GM12865 (cell line): ENCODE data around the gene RNF44.

Experiments used
- DNase-seq: peaks from one replicate; pipeline ENCODE4 v3.0.0; 2010; ENCODE audit warnings: low read depth
- H3K4me3 ChIP-seq: 2 replicates; pipeline ENCODE4 v1.5.1; 2011; ENCODE audit warnings: mild to moderate bottlenecking, low read depth, low read length, control low read depth
- TF ChIP-seq, protein P1 (sequence below): IDR thresholded peaks from 2 replicates; pipeline ENCODE4 v1.5.1; 2011; ENCODE audit warnings: low read length, control low read depth, low read depth, inconsistent platforms; ENCODE audit not compliant: insufficient read depth; ENCODE audit errors: missing control alignments

Gene RNF44

DNA sequence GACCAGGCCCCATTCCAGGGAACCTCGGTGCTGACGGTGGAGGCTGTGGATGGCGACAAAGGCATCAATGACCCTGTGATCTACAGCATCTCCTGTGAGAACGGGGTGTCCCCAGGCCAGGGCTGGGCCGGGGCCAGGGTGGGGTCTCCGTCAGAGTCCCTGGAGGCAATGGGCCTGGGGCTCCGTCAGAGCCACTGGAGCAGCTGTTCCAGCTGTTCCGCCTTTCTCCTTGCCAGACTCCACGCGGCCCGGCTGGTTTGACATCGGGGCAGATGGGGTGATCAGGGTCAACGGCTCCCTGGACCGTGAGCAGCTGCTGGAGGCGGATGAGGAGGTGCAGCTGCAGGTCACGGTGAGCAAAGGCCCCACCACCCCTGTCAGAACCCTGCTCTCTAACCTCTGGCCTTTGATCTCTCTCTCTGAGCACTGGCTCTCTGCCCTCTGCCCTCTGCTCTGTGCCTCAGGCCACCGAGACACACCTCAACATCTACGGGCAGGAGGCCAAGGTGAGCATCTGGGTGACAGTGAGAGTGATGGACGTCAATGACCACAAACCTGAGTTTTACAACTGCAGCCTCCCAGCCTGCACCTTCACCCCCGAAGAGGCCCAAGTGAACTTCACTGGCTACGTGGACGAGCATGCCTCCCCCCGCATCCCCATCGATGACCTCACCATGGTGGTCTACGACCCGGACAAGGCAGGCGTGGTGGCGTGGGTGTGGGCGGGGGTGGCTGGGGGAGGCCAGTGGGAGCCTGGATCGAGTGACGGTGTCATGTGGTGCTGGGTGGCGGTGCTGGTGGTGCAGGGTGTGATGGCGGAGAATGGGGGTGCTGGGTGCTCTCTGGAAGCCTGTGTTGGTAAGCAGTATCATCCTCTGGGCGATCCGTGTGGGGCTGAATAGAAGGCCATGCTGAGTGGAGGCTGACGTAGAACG is 38.6 kb upstream of the RNF44 start:
- TF ChIP-seq, protein P1, sequence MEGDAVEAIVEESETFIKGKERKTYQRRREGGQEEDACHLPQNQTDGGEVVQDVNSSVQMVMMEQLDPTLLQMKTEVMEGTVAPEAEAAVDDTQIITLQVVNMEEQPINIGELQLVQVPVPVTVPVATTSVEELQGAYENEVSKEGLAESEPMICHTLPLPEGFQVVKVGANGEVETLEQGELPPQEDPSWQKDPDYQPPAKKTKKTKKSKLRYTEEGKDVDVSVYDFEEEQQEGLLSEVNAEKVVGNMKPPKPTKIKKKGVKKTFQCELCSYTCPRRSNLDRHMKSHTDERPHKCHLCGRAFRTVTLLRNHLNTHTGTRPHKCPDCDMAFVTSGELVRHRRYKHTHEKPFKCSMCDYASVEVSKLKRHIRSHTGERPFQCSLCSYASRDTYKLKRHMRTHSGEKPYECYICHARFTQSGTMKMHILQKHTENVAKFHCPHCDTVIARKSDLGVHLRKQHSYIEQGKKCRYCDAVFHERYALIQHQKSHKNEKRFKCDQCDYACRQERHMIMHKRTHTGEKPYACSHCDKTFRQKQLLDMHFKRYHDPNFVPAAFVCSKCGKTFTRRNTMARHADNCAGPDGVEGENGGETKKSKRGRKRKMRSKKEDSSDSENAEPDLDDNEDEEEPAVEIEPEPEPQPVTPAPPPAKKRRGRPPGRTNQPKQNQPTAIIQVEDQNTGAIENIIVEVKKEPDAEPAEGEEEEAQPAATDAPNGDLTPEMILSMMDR: no peak
- DNase-seq: no peak
- no peak overlapping the region for H3K4me3 ChIP-seq

DNA sequence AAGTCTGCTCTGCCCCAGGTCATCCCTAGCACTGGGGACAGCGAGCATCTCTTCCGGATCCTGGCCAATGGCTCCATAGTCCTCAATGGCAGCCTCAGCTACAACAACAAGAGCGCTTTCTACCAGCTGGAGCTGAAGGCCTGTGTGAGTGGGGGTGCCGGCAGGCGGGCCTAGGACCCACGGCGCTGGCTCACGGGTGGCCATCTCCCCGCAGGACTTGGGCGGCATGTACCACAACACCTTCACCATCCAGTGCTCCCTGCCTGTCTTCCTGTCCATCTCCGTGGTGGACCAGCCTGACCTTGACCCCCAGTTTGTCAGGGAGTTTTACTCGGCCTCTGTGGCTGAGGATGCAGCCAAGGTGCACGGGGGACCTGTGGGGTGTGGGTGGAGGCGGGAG is 37.9 kb upstream of the RNF44 start:
- no peak overlapping the region for H3K4me3 ChIP-seq
- DNase-seq: no peak
- TF ChIP-seq, protein P1: no peak

GRCh38 chr5:176574297-176574591 is 37.0 kb upstream of the RNF44 start:
- TF ChIP-seq, protein P1: no peak
- no peak overlapping the region for H3K4me3 ChIP-seq
- no peak for DNase-seq

GRCh38 chr5:176573564-176574296 is 36.5 kb upstream of the RNF44 start:
- TF ChIP-seq, protein P1: peak; percentile 91
- DNase-seq: peak; percentile 71
- no peak overlapping the region for H3K4me3 ChIP-seq

- TF ChIP-seq, protein P1: no peak
- DNase-seq: no peak
- no peak overlapping the region for H3K4me3 ChIP-seq
These were observed 32.8 kb upstream of the RNF44 start for GRCh38 chr5:176570044-176570443.

DNA sequence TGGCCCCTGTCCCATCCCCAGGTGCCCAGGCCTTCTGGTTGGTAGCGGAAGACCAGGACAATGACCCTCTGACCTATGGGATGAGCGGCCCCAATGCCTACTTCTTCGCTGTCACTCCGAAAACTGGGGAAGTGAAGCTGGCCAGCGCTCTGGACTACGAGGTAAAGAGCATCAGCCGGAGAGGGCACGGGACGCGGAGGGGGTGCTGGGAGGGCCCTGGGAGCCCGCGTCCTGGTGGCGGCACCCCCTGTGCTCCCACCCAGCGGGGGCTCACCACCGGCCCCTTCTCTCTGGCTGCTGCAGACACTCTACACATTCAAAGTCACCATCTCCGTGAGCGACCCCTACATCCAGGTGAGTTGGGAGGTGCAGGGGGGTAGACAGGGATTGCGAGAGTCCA is 31.5 kb upstream of the RNF44 start:
- H3K4me3 ChIP-seq: no peak overlapping the region
- no peak for DNase-seq
- TF ChIP-seq, protein P1: no peak
